ENCODE measurements around the gene LRG1.

DNA sequence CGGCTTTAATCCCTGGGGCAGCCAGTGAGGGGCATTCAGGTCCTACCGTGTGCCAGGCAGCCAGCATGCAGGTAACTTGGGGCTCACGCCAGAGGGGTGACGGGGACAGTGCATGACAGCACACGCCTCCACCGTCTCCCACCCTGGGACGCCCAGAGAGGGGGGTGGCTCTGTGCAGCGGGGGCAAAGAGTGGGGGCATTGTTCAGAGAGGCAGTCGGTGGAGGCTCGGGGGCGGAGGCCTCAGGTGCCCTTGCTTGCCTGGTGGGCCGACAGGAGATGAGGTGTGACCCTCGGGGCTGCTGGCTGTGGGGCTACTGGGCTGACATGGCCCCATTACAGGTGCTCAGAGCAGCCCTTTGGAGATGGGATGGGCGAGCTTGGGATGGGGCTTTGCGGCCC, 40.0 kb downstream of the LRG1 start:
- no peak for TF ChIP-seq POLR2AphosphoS5 (IDR thresholded peaks at IDR 0.05; ENCODE audit: low read depth, low read length)
- TF ChIP-seq POLR2A (IDR thresholded peaks at IDR 0.05; ENCODE audit: low read depth, low read length): no peak
- no peak for TF ChIP-seq SPI1 (IDR thresholded peaks at IDR 0.05; ENCODE audit: low read depth, low read length)
- TF ChIP-seq TAF1 (IDR thresholded peaks at IDR 0.05; ENCODE audit: low read depth, low read length): no peak
- TF ChIP-seq POU2F2 (IDR thresholded peaks at IDR 0.05; ENCODE audit: low read depth, low read length): no peak
- no peak for TF ChIP-seq PAX5 (IDR thresholded peaks at IDR 0.05; ENCODE audit: insufficient read depth, low read length, severe bottlenecking)

All from GM12891 (cell line).